NT2/D1 (cell line): ENCODE measurements around the gene INMT.

ENCODE experiments used
- SUZ12 ChIP-seq: IDR thresholded peaks from 2 replicates; pipeline ENCODE4 v1.6.1; 2011; ENCODE audit not compliant: insufficient read length, insufficient read depth; ENCODE audit errors: extremely low read depth
- YY1 ChIP-seq: IDR thresholded peaks from 2 replicates; pipeline ENCODE4 v1.6.1; 2011; ENCODE audit not compliant: insufficient read length, insufficient read depth
- ZNF274 ChIP-seq: IDR thresholded peaks from 2 replicates; pipeline ENCODE4 v1.6.1; 2011; ENCODE audit warnings: mild to moderate bottlenecking, low read depth, low read length

DNA sequence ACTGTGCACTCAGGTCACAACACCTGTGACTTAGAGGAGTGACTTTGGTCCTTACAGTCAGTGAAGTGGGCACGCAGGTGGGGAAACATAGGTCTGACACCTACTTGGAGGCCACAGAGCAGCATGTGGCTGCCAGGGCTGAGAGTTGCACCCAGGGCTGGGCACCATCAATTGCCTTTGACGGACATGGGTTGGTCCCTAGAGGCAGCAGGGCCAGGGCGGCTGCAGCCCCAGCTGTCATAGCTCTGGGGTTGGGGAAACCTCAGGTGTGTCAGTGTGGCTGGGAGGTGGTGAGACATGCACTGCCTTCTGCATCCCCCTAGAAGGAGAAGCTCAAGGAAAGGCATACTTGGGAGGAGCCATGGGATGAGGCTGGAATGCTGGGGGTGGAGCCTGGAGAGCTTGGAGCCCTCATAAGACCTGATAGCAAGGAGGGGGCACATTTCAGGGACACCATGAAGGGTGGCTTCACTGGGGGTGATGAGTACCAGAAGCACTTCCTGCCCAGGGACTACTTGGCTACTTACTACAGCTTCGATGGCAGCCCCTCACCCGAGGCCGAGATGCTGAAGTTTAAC is at the start of gene INMT:
- TF ChIP-seq YY1 (no peak), ZNF274 (no peak), SUZ12 (no peak)
